HUDEP-2 (cell line): ENCODE measurements around the gene KLKB1.

Source experiments
- DNase-seq, 76 experiments: peaks; one replicate each; lab custom pipeline; 2025; ENCODE audit not compliant: unreplicated experiment in 76 of 76; lab: John Stamatoyannopoulos, UW

Gene KLKB1

GRCh38 chr4:186304866-186305505 lies 77.7 kb downstream of the KLKB1 start:
- DNase-seq, result no peak

- DNase-seq, result no peak
Measured at GRCh38 chr4:186307497-186307896, 80.2 kb downstream of the KLKB1 start.

- no peak for DNase-seq
Measured at GRCh38 chr4:186307916-186308315, 80.6 kb downstream of the KLKB1 start.
